ENCODE data around the gene ALDH16A1.

Gene ALDH16A1

GRCh38 chr19:49423985-49424303 is 29.1 kb upstream of the ALDH16A1 start:
- DNase-seq: no peak

DNA sequence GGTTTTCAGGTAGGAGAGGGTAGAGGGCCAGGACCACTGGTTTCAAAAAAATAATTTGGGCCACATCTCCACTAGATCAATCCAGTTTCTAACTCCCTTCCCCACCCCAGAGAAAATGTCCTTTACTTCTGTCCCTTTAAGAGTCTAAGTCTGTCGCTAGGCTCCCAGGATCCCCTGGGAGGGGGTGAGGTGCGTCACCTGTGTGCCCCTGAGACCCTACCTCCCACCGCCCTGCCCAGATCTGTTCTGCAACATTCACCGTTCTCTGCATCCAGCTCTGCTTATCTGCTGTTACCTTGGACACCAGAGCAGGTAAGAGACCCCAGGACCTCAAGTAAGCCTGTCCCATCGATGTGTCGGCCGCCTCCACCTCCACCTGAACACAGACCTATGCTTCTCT is 27.8 kb upstream of the ALDH16A1 start, which contains the start of gene GFY:
Gene GFY, plus strand, starts transcription at position 211 of the 400 bp plus-strand sequence. CDS start 1,043 bp downstream, outside the sequence.
- no peak for DNase-seq

DNA sequence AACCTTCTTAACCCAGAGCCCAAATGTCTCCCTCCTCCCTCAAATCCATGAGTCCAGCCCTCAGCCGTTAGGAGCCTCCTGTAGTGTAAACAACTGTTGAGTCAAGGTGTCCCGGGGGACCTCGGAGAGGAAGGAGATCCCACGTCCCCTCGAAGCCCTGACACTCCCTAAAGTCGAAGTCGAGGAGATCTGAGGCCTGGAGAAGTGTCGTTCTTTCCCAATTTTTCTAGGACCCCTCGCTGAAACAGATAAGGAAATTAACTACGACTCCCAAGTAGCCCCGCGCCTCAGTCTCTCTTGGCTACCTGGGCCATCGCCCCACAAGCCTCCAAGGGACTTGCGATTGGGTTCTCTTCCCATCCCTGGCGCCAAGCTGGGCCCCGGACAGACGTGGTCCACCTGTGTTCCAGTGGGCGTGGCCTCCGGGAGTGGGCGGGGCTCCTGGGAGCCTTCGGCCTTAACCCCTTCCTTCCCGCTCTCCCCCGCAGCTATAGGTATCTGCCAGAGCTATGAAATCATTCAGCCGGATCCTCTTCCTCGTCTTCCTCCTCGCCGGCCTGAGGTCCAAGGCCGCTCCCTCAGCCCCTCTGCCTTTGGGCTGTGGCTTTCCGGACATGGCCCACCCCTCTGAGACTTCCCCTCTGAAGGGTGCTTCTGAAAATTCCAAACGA is 27.0 kb upstream of the ALDH16A1 start:
- DNase-seq: peak; percentile 39

DNA sequence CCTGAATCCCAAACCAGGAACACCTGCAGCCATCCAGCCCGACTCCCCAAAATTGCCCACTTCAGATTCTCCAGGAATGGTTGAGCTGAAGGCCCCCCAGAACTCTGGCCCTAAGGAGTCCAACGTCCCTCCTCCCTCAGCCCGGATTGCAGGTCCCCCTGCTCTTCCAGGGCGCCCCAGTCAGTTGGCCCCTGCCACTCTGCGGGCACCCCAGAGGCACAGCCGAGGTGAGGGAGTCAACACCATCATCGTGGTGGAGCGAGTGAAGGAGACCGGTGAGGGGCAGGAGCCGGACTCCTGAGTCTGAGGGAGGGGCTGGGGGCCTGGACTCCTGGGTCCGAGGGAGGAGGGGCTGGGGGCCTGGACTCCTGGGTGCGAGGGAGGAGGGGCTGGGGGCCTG is 25.7 kb upstream of the ALDH16A1 start:
- no peak for DNase-seq

DNA sequence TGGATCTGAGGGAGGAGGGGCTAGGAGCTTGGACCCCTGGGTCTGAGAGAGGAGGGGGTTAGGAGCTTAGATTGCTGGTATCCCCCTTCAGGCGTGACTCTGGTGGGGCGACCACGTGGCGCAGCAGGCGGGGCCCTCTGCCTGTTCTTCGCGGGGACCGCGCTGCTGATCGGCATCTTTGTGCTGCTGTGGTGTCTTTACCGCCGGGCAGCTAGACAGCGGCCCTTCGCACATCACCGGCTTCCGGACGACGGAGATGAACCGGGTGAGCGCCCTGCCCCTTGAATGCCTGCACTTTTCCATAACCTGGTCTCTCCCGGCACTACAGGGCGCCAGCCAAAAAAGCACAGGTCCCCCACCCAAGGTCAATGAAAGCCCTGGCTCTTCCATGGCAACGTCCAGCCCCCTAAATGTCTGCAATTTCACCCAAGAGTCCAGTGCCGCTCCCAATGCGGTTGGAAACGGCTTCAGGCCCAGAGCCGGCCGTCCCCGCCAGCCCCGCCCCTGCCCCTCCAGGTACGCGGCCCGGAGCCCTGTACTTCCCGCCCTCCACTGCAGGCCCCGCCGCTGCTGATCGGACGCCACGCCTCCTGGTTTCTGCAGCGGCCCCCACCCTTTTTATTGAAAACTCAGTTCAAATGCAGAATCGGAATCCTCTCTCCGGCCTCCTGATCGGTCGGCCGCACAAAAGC is 25.0 kb upstream of the ALDH16A1 start:
- peak; percentile 31 for DNase-seq

DNA sequence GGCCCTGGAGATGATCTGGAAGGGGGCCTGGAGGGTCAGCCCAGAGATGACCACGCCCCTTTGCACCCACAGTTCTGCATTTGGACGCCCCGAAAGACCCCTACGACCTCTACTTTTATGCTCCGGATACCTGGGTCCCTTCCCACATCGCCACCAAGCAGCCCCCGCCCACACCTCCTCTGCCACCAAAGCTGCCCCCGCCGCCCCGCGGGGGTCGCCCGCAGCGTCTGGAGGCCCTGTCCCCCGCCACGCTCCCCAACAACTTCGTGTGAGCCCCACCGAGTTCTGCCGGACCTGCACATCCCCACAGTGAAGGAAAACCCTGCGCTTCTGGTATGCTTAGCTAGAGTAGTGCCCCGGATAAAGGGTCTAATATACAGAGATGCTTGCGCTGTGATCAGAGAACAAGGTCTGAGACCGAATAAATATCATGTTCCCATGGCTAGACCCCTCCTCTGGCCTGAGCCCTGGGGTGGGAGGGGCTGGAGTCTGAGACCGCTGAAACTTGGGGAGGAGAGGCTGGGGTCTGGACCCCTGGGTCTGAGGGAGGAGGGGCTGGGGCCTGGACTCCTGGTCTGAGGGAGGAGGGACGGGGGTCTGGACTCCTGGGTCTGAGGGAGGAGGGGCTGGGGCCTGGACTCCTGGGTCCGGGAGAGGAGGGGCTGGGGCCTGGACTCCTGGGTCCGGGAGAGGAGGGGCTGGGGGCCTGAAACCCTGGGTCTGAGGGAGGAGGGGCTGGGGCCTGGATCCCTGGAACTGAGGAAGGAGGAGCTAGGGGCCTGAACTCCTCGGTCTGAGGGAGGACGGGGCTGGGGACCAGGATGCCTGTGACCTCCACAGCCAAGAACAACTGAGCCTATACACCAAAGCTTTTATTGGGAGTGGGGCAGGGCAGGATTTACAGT is 24.2 kb upstream of the ALDH16A1 start:
- DNase-seq: no peak

DNA sequence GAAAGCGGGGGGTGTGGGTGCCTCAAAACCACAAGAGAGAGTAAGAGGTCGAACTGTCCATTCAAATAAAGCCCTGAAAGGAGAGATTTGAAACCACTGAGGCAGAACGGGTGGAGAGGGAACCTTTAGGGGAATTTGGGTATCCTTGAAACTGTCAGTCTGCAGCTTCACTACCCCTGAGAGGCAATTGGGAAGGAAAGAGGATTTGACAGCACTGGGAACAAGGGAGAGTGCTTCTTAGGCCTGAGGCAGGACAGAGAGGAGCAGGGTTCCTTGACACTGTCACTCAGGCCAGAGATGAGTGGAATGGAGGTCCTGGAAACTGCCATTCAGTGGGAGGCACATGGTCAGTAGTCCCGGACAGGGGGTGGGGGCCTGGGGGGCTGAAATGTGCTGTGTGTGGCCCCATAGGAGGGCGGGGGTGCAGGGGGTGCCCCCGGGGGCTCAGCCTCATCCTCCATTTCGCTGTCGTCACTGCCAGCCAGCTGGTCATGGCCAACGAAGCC is 22.8 kb upstream of the ALDH16A1 start:
- no peak for DNase-seq

DNA sequence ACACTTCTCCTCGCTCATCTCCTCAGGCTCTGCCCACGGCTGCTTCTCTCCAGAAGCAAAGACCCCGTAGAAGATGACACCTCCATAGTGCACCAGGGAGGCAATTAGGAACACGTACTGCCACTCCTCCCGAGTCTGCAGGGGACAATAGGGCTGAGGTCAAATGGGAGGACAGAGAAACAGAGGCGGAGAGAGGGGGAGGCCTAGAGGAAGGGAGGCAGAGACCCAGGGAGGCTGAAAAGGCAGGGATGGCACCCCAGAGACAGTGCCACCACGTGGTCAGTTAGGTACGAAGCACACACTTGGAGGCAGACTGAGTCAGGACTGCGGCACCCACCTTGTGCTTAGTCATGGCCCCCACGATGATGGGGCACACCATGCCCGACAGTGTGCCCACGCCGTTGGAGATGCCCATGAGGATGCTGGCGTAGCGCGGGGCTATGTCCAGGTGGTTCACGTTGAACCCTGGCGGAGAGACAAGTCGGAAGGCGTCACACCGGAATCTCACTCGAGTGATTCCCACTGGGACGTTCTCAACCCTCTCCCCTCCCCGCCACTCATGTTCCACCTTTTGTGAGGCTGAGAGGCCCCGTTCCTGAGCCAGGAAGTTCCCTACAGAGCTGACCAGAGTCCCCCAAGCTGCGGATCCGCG is 22.2 kb upstream of the ALDH16A1 start:
- peak; percentile 32 for DNase-seq

DNA sequence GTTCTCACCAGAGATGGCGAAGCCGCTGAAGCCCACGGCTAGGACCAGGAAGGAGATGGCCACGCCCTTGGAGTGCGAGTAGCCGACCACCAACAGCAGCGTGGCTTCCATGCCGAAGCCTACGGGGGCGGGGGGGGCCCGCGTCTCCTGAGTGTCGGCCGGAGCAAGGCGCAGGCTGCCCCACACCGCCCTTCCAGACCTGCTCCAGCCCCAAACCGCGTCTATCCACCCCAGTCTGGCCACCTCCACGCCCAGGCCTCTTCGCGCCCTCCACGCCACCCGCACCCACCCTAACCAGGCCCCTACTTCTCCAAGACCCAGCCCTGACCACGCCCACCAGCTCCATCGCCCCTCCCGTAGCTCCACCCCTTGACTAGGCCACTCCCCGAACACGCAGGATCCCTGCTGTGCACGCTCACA is 21.7 kb upstream of the ALDH16A1 start:
- peak; percentile 21 for DNase-seq

GRCh38 chr19:49432141-49433073 is 20.6 kb upstream of the ALDH16A1 start:
- DNase-seq: peak; percentile 20

- no peak for DNase-seq
These were observed 19.7 kb upstream of the ALDH16A1 start for GRCh38 chr19:49433240-49433901.

DNA sequence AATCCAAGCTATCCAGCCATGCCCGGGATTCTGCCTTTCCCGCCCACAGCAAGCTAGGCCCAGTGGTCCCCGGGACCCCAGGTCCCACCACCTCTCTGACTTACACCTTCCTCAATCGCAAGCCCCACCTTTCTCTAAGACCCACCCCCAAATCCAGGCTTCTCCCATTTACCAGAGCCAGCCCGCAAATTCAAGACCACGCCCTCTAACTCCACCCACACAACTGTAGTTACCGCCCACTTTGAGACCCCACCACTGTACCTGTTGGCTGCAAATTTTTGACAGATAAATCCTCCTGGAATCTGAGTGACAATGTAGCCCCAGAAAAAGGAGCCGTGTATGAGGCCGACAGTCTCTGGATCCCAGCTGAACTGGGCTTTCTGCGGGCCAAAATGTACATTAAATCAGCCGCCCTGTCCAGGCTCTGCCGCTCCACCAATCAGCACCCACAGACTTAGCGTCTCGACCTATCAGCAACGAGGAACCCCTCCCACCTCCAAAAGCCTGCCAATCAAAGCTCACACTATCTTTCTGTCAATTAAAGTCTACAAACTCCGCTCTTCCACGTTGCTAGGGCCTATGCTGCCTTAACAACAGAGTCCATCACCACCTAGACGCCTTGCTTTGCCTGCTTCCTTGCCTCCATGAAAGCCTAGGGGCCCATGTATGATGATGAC is 18.0 kb upstream of the ALDH16A1 start:
- DNase-seq: no peak

- no peak for DNase-seq
These were observed 17.4 kb upstream of the ALDH16A1 start for GRCh38 chr19:49435670-49436069.

DNA sequence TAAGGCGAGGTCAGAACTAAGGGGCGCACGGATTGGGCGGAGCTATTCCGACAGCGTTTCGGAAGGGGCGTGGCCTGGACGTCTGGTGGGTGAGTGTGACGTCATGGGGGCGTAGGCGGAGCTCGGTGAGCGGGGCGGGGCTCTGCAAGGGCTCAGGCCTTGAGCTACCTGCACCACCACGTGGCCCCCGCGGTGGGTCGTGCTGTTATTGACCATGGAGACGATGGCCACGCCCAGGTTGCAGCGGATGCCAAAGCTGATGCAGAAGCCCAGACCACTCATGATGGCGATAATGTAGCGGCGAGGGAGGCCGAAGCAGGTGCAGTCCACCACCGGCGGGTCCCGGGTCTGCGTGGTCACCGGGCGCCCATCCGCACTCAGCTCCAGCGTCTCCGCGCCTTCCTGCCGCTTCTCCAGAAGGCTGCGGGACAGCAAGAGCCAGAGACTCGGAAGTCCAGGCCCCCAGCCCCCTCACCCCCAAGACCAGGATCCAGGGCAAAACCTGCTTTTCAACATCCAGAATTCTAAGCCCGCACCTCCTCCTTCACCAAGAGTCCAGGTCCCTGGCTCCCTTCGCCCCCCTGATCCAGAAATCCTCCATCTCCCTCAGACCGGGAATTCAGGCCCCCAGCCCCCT is 16.5 kb upstream of the ALDH16A1 start:
- peak; percentile 69 for DNase-seq

GRCh38 chr19:49437231-49437630 is 15.8 kb upstream of the ALDH16A1 start:
- no peak for DNase-seq

- no peak for DNase-seq
These were observed 14.8 kb upstream of the ALDH16A1 start for GRCh38 chr19:49438261-49438660.

DNA sequence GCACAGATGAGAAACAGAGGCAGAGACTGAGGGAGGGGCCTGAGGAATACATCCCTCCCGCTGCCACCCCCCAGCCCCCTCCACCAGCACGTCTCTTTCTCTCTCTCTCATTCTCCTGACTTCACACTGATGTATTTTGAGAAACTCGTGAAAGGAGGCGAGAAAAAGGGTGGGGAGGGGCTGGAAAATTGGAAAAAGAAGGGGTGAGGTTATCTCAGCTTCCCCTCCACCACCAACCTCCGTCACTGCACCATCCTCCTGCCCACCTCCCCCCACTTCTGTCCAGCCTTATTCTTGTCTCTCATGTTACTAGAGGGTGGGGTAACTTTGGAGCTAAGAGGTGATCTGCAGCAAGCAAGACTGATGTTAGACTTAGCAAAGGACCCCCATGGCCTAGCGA is 13.2 kb upstream of the ALDH16A1 start:
- no peak for DNase-seq

GRCh38 chr19:49440439-49441209 is 12.4 kb upstream of the ALDH16A1 start:
- no peak for DNase-seq
